Muscle of leg (tissue), 11 donors: ENCODE results near the gene GSTO2. TPM values are rescaled to one million over a fixed set of nuclear protein-coding genes. Genes with fewer than 3 reads are reported as not detected.

ENCODE experiments used
- DNase-seq: peaks from one replicate; pipeline ENCODE4 v3.0.0; 2013
- H3K27ac ChIP-seq: one replicate; pipeline ENCODE4 v1.5.1; 2013; ENCODE audit warnings: mild to moderate bottlenecking, low read length, control low read depth
- H3K27me3 ChIP-seq: one replicate; pipeline ENCODE4 v1.6.1; 2013; ENCODE audit warnings: low read length; ENCODE audit not compliant: control insufficient read depth, insufficient read depth
- H3K36me3 ChIP-seq: one replicate; pipeline ENCODE4 v1.6.1; 2013; ENCODE audit warnings: low read length; ENCODE audit not compliant: control insufficient read depth, insufficient read depth
- H3K4me1 ChIP-seq: one replicate; pipeline ENCODE4 v1.6.1; 2013; ENCODE audit warnings: low read length; ENCODE audit not compliant: control insufficient read depth, insufficient read depth
- H3K4me3 ChIP-seq: one replicate; pipeline ENCODE4 v1.5.1; 2013; ENCODE audit warnings: low read length, control low read depth
- H3K9me3 ChIP-seq: replicated peaks from 2 replicates; pipeline ENCODE4 v1.6.1; 2013; ENCODE audit warnings: low read depth, low read length; ENCODE audit not compliant: control insufficient read depth
- WGBS: methylation state at CpG from one replicate; pipeline ENCODE4 v1.1.5; 2013; ENCODE audit warnings: missing lambda C conversion rate; ENCODE audit not compliant: insufficient coverage; 5-methylcytosine and 5-hydroxymethylcytosine counted together
- polyA plus RNA-seq, 8 donors: library from polyadenylated mRNA; unstranded; fragments of 120-200 nt; gene quantifications; one replicate each; pipeline versions ENCODE4 v1.2.1 to v1.2.3, GENCODE V29; 2013; ENCODE audit warnings: inconsistent platforms in 1 of 8, low replicate concordance in 1 of 8; ENCODE audit not compliant: insufficient read length in 8 of 8, insufficient read depth in 1 of 8
- total RNA-seq: library from RNA; stranded (reverse); fragments of 120-200 nt; gene quantifications from one replicate; pipeline ENCODE4 v1.2.4, GENCODE V29; 2013

GSTO2 gene
- total and polyA plus RNA-seq, 9 donors = 0.33 to 2.9 (median 0.84) TPM

DNA sequence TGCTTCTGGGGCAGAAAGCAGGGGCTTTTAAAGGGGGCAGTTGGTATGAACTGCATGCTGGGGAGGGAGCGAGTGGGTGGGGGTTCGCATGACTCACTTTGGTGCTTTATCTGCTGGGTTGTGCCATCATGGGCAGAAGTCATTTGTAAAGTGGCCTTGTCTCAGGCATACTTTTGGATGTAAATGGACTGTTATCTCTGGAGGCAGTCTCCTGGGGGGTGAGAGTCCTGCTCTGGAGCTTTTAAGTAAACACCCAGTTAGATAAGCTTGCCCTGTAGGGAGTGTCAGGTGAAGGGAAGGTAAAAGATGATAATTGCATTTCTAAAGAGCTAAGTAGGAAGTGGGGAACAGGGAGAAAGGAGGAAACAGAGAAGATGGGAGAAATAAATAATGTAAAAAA is 15.9 kb upstream of the GSTO2 start:
- Histone ChIP-seq H3K27me3 (peaks cover 5% of the 10 kb centered on the region), H3K4me1 (peaks cover 5% of the 10 kb centered on the region), H3K36me3 (peaks cover 2% of the 10 kb centered on the region), H3K27ac (no peak overlapping the region), H3K4me3 (no peak overlapping the region), H3K9me3 (peaks cover 2% of the 10 kb centered on the region)
- 79% methylated on average over 2 of the region's 2 CpGs for WGBS
- DNase-seq = no peak

DNA sequence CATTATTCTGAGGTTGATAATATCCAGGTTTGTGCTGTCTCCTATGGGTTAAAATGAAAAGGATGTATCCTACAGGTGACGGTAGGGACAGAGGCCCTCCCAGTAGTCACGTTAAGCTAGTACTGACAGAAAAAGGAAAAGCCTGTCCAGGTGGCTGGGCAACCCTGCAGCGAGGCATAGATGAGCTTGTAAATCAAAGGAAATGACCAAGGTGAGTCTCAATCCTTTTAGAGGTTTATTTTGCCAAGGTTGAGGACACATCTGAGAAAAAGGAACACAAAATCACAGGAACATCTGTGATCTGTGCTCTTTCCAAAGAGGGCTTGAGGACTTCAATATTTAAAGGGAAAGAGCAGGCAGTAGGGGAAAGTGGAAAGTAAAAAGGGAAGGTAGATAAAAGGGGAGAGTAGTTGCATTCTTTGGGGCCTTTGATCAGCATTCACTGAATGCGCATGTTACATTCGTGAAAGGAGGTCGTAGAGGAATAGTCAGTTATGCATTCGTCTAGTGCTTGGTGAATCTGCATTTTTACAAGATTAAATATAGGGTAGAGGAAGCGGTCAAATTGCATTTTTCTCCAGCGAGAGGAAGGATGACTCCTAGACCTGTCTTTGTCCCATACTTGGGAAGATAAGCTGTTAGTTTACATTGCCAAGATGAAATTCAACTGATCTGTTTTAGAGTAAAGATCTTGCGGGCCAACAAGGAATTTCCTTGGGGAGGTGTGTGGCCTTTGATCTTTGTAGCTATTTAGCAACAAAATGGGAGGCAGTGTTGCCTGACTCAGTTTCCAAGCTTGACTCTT is 15.2 kb upstream of the GSTO2 start:
- H3K4me1 ChIP-seq = peaks cover 5% of the 10 kb centered on the region
- peaks cover 7% of the 10 kb centered on the region for H3K36me3 ChIP-seq
- WGBS = 73% methylated on average over 7 of the region's 10 CpGs
- H3K4me3 ChIP-seq = peak overlapping the region; percentile 80
- H3K27ac ChIP-seq = no peak overlapping the region
- peaks cover 2% of the 10 kb centered on the region for H3K27me3 ChIP-seq
- DNase-seq = no peak
- H3K9me3 ChIP-seq = peaks cover 1% of the 10 kb centered on the region

DNA sequence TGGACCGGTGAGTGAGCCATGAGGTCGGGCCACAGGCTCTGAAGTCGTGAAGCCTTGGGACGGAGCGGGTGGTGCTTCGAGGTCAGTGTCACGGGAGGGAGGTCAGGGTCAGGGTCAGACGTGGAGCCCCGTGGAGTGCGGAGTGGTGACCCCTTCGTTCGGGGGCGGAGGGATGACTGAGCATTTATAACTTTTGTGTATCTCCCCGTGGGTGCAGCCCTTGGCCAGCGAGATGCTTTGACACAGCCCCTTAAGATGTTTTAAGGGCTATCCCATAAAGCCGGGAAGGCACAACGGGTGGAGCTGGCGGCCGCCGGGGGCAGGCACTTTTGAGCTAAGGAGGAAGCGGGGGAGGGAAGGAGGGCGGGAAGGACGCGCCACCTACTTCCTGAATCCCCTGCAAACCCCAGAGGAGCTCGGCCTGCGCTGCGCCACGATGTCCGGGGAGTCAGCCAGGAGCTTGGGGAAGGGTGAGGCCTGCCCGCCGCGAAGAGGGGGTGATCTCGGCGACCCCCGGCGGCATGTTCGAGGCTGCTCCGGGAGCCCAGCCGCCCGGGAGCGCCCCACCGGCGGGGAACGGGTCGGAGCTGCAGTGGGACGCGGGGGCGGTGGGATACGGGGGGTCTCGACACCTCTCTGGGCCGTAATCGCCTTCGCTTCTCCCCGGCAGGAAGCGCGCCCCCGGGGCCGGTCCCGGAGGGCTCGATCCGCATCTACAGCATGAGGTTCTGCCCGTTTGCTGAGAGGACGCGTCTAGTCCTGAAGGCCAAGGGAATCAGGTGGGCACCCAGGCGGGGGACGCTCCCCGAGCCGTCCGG is 14.3 kb upstream of the GSTO2 start, which contains the start of gene GSTO1:
Gene GSTO1 (plus strand): TSS at position 400 of the 818 bp plus-strand sequence. CDS start 37 bp downstream, at position 437.
- no peaks in the 10 kb centered on the region for H3K9me3 ChIP-seq
- H3K36me3 ChIP-seq = peaks cover 11% of the 10 kb centered on the region
- H3K27me3 ChIP-seq = no peaks in the 10 kb centered on the region
- peak within 1 kb of the TSS; percentile 97 for H3K27ac ChIP-seq
- H3K4me1 ChIP-seq = peaks cover 5% of the 10 kb centered on the region
- DNase-seq = peak; percentile 82
- H3K4me3 ChIP-seq = peak within 1 kb of the TSS; percentile 80
- under 1% methylated on average over 63 of the region's 69 CpGs for WGBS

GRCh38 chr10:104255311-104255981 is 13.5 kb upstream of the GSTO2 start:
- DNase-seq = peak; percentile 65
- H3K9me3 ChIP-seq = no peaks in the 10 kb centered on the region
- H3K27me3 ChIP-seq = no peaks in the 10 kb centered on the region
- H3K27ac ChIP-seq = peak overlapping the region; percentile 97
- H3K4me3 ChIP-seq = peak overlapping the region; percentile 80
- H3K36me3 ChIP-seq = peaks cover 16% of the 10 kb centered on the region
- peaks cover 5% of the 10 kb centered on the region for H3K4me1 ChIP-seq
- no CpG with 5 or more reads among the region's 12 CpGs for WGBS

DNA sequence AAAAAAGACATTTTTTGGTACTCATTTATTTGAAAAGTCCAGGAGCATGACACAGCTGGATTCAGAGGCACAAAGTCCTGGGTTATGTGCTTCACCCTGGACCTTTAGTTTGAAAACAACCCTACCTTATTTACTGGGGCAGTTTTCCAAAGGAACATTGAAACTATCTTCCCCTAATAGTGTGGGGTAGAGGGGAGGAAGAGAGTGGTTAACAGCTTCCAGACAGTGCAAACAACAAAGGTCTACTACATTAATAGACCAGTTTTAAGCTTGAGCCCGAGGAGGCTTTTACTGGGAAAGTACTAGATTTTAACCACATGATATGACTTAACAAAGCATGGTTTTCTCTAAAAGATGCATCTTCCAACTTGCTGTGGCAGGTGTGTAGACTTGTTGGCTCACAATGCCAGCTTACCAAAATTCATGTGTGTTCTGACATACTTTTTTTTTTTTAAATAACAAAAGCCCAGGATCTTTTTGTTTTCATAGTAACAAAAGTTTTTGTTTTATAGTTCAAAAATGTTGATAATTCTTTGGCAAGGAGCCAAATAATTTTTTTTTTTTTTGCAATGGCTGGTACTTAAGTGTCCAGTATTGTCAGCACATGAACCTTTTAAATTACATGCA is 12.5 kb upstream of the GSTO2 start:
- peak overlapping the region; percentile 97 for H3K27ac ChIP-seq
- no peaks in the 10 kb centered on the region for H3K27me3 ChIP-seq
- H3K9me3 ChIP-seq = no peaks in the 10 kb centered on the region
- no peak overlapping the region for H3K4me3 ChIP-seq
- H3K4me1 ChIP-seq = peaks cover 5% of the 10 kb centered on the region
- H3K36me3 ChIP-seq = peaks cover 20% of the 10 kb centered on the region
- no peak for DNase-seq
- no CpG with 5 or more reads among the region's 1 CpG for WGBS

GRCh38 chr10:104257235-104257634 is 11.7 kb upstream of the GSTO2 start:
- H3K27ac ChIP-seq = no peak overlapping the region
- no peak for DNase-seq
- no peaks in the 10 kb centered on the region for H3K9me3 ChIP-seq
- no CpG with 5 or more reads among the region's 5 CpGs for WGBS
- no peak overlapping the region for H3K4me3 ChIP-seq
- peaks cover 5% of the 10 kb centered on the region for H3K4me1 ChIP-seq
- no peaks in the 10 kb centered on the region for H3K27me3 ChIP-seq
- peaks cover 28% of the 10 kb centered on the region for H3K36me3 ChIP-seq

DNA sequence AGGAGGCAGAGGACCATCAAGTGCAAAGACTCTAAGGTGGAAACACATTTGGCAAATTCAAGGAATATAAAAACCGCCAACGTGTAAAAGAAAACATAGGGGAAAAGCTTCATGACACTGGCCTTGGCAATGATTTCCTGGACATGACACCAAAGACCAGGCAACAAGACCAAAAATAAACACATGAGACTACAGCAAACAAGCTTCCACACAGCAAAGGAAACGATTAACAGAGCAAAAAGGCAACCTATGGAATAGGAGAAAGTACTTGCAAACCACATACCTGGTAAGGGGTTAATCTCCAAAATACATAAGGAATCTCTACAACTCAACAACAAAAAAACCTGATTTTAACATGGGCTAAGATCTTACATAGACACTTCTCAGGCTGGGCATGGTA is 10.8 kb upstream of the GSTO2 start:
- no peak overlapping the region for H3K4me3 ChIP-seq
- no peaks in the 10 kb centered on the region for H3K9me3 ChIP-seq
- H3K36me3 ChIP-seq = peaks cover 29% of the 10 kb centered on the region
- DNase-seq = no peak
- H3K27ac ChIP-seq = no peak overlapping the region
- no peaks in the 10 kb centered on the region for H3K27me3 ChIP-seq
- WGBS = no CpG with 5 or more reads among the region's 3 CpGs
- peaks cover 5% of the 10 kb centered on the region for H3K4me1 ChIP-seq

GRCh38 chr10:104259456-104259855 is 9.5 kb upstream of the GSTO2 start:
- 100% methylated on average over 2 of the region's 3 CpGs for WGBS
- H3K4me1 ChIP-seq = peaks cover 1% of the 10 kb centered on the region
- no peak for DNase-seq
- H3K27me3 ChIP-seq = no peaks in the 10 kb centered on the region
- H3K36me3 ChIP-seq = peaks cover 31% of the 10 kb centered on the region
- H3K4me3 ChIP-seq = no peak overlapping the region
- H3K27ac ChIP-seq = no peak overlapping the region
- H3K9me3 ChIP-seq = no peaks in the 10 kb centered on the region

- WGBS = 97% methylated on average over 3 of the region's 6 CpGs
Measured at GRCh38 chr10:104259999-104260774, 8.8 kb upstream of the GSTO2 start.

More at GRCh38 chr10:104259999-104260774, 8.8 kb upstream of the GSTO2 start:
- DNase-seq = no peak
- Histone ChIP-seq H3K27ac (no peak overlapping the region), H3K9me3 (no peaks in the 10 kb centered on the region), H3K4me3 (no peak overlapping the region), H3K36me3 (peaks cover 31% of the 10 kb centered on the region), H3K4me1 (no peaks in the 10 kb centered on the region), H3K27me3 (no peaks in the 10 kb centered on the region)
